GM18858 (cell line): Measurements from ENCODE around the gene CENPT.
"Not testable (repeated sequence)": the region's sequence is repeated elsewhere in the genome, so short reads cannot be mapped to it uniquely, and the experiment has no call there.

ENCODE experiments used
- ATAC-seq: cut with Tn5 transposase; IDR thresholded peaks from one replicate; pipeline ENCODE4 v1.9.1; 2021; ENCODE audit not compliant: unreplicated experiment

The CENPT gene

GRCh38 chr16:67874372-67874771 is 26.9 kb upstream of the CENPT start:
- no peak for ATAC-seq

- ATAC-seq = no peak
These were observed 26.2 kb upstream of the CENPT start for GRCh38 chr16:67873435-67874370.

GRCh38 chr16:67872631-67873434 is 25.3 kb upstream of the CENPT start, which contains the start of gene EDC4:
Gene EDC4 (plus strand): TSS chr16:67873052. CDS start chr16:67873262, 210 bp downstream.
- ATAC-seq = peak; percentile 42

GRCh38 chr16:67872131-67872630 is 24.7 kb upstream of the CENPT start:
- ATAC-seq = no peak

GRCh38 chr16:67871256-67871655 is 23.8 kb upstream of the CENPT start:
- ATAC-seq = no peak

GRCh38 chr16:67869653-67870052 is 22.2 kb upstream of the CENPT start:
- ATAC-seq = no peak

- no peak for ATAC-seq
These were observed 20.8 kb upstream of the CENPT start for GRCh38 chr16:67868290-67868689.

- ATAC-seq = no peak
These were observed 17.8 kb upstream of the CENPT start for GRCh38 chr16:67865318-67865717.

GRCh38 chr16:67864594-67864993 is 17.1 kb upstream of the CENPT start:
- no peak for ATAC-seq

- ATAC-seq = not testable (repeated sequence)
These were observed 16.6 kb upstream of the CENPT start for GRCh38 chr16:67864044-67864443.

GRCh38 chr16:67862623-67863583 is 15.4 kb upstream of the CENPT start:
- no peak for ATAC-seq

- no peak for ATAC-seq
These were observed 14.4 kb upstream of the CENPT start for GRCh38 chr16:67861877-67862276.

- no peak for ATAC-seq
These were observed 13.3 kb upstream of the CENPT start for GRCh38 chr16:67860589-67861398.

GRCh38 chr16:67858500-67858899 is 11.0 kb upstream of the CENPT start:
- no peak for ATAC-seq

GRCh38 chr16:67857547-67858233 is 10.2 kb upstream of the CENPT start:
- no peak for ATAC-seq

- ATAC-seq = no peak
These were observed 9.5 kb upstream of the CENPT start for GRCh38 chr16:67856927-67857546.

- no peak for ATAC-seq
These were observed 8.3 kb upstream of the CENPT start for GRCh38 chr16:67855789-67856188.

- ATAC-seq = no peak
These were observed 6.2 kb upstream of the CENPT start for GRCh38 chr16:67853670-67854069.

- ATAC-seq = no peak
These were observed 625 bp upstream of the CENPT start for GRCh38 chr16:67848118-67848517.
